Central memory CD8-positive, alpha-beta T cell (primary cell): ENCODE measurements around the gene SEMA5B.
A peak's percentile ranks its signal among the peaks of the same experiment; 100 is the strongest.

ENCODE experiments used
- ATAC-seq: fragments of 150-1000 bp; cut with Tn5 transposase; replicated peaks from 2 replicates; pipeline ENCODE4 v1.10.0; 2022; ENCODE audit warnings: mild to moderate bottlenecking, moderate FRiP score, moderate number of reproducible peaks; ENCODE audit not compliant: poor library complexity, severe bottlenecking; ENCODE audit errors: extremely low read depth
- DNase-seq, 2 donors: peaks; one replicate each; pipeline ENCODE4 v3.0.0; 2021; ENCODE audit warnings: low spot score in 2 of 2
- H3K27ac Mint-ChIP-seq: one replicate; pipeline ENCODE4 v1.8.0; 2022; ENCODE audit warnings: low read depth, mild to moderate bottlenecking, moderate library complexity, mixed read lengths
- H3K27me3 Mint-ChIP-seq: one replicate; pipeline ENCODE4 v1.8.0; 2022; ENCODE audit warnings: mixed read lengths
- H3K36me3 Mint-ChIP-seq: one replicate; pipeline ENCODE4 v1.8.0; 2022; ENCODE audit warnings: mild to moderate bottlenecking, moderate library complexity, mixed read lengths; ENCODE audit not compliant: insufficient read depth
- H3K4me1 Mint-ChIP-seq: one replicate; pipeline ENCODE4 v1.8.0; 2022; ENCODE audit warnings: mixed read lengths
- H3K4me3 Mint-ChIP-seq: one replicate; pipeline ENCODE4 v1.8.0; 2022; ENCODE audit warnings: mild to moderate bottlenecking, moderate library complexity, mixed read lengths
- H3K9me3 Mint-ChIP-seq: one replicate; pipeline ENCODE4 v1.8.0; 2022; ENCODE audit warnings: mixed read lengths

Gene SEMA5B

DNA sequence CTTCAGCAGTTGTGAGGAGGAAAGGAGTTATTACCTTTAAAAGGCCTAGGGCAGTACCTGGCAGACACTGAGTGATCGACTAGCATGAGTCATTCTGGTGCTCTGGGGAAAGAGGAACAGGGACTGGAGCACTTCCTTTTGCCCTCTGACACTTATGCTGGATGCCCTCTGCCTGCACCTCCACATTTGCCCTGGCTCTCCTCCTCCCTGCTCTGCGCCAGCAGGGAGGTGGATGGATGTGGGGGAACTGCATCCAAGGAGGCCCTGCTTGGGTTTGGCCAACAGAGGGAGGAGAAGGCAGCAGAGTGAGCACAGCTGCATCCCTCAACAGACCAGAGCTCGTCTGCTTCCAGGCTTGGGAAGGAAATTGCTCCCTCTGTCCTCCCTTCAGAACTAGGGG is 75.0 kb downstream of the SEMA5B start:
- no peak overlapping the region for H3K4me3 Mint-ChIP-seq
- DNase-seq: no peak
- H3K27ac Mint-ChIP-seq: no peak overlapping the region
- H3K4me1 Mint-ChIP-seq: no peaks in the 10 kb centered on the region
- no peaks in the 10 kb centered on the region for H3K9me3 Mint-ChIP-seq
- H3K36me3 Mint-ChIP-seq: no peaks in the 10 kb centered on the region
- ATAC-seq: no peak
- H3K27me3 Mint-ChIP-seq: peaks cover 21% of the 10 kb centered on the region

GRCh38 chr3:122948408-122948807 is 79.2 kb downstream of the SEMA5B start:
- Mint-ChIP-seq H3K27ac (no peak overlapping the region), H3K36me3 (no peaks in the 10 kb centered on the region), H3K9me3 (no peaks in the 10 kb centered on the region), H3K27me3 (peaks cover 9% of the 10 kb centered on the region), H3K4me1 (peaks cover 8% of the 10 kb centered on the region), H3K4me3 (no peak overlapping the region)
- DNase-seq (no peak), ATAC-seq (no peak)

GRCh38 chr3:122947738-122948137 is 79.8 kb downstream of the SEMA5B start:
- ATAC-seq (no peak), DNase-seq (no peak)
- Mint-ChIP-seq H3K36me3 (no peaks in the 10 kb centered on the region), H3K27ac (no peak overlapping the region), H3K4me3 (no peak overlapping the region), H3K4me1 (peaks cover 8% of the 10 kb centered on the region), H3K27me3 (peaks cover 10% of the 10 kb centered on the region), H3K9me3 (no peaks in the 10 kb centered on the region)

DNA sequence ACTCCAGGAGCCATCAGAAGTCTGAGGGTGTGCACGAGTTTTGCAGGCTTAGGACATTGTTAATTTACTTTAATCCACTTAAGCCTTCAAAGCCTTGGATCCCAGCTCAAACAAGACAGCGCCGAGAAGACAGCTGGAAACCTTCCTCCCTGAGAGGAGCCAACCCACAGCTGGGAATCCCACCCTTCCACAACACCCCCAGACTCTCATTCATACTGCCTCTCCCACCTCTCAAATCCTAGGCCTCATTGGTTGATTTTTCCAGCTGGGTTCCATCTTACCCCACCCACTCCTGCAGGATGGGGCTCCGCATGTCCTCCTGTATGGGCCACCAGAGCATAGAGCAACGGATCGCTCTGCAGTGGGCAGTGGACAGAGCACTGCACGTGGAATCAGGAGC is 80.4 kb downstream of the SEMA5B start:
- H3K4me1 Mint-ChIP-seq: peaks cover 8% of the 10 kb centered on the region
- H3K36me3 Mint-ChIP-seq: no peaks in the 10 kb centered on the region
- no peak overlapping the region for H3K4me3 Mint-ChIP-seq
- H3K27ac Mint-ChIP-seq: no peak overlapping the region
- H3K9me3 Mint-ChIP-seq: no peaks in the 10 kb centered on the region
- peaks cover 10% of the 10 kb centered on the region for H3K27me3 Mint-ChIP-seq
- ATAC-seq: no peak
- no peak for DNase-seq

DNA sequence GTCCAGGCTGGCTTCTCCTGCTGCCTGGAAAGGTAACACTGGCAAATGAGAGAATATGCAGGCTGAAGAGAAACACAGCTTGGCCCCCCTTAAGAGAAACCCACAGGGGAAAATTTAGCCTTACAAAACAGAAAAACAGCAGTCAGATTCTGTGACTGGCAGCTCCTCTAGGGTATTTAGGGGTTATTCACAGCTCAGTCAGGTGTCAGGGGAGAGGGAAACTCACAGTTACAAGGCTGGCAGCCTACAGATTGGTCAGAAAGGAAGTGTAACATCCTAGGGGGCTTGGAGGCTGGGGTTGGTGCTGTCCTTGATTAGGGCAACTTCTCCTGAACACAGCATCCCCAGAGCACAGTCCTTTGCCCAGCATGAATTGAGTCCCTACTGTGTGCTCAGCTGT is 81.4 kb downstream of the SEMA5B start:
- Mint-ChIP-seq H3K27me3 (peaks cover 10% of the 10 kb centered on the region), H3K36me3 (no peaks in the 10 kb centered on the region), H3K27ac (no peak overlapping the region), H3K4me3 (no peak overlapping the region), H3K4me1 (peaks cover 15% of the 10 kb centered on the region), H3K9me3 (no peaks in the 10 kb centered on the region)
- ATAC-seq (no peak), DNase-seq (no peak)

- H3K36me3 Mint-ChIP-seq: no peaks in the 10 kb centered on the region
- DNase-seq: no peak
- peaks cover 21% of the 10 kb centered on the region for H3K4me1 Mint-ChIP-seq
- peaks cover 11% of the 10 kb centered on the region for H3K27me3 Mint-ChIP-seq
- no peak for ATAC-seq
- no peak overlapping the region for H3K4me3 Mint-ChIP-seq
- no peak overlapping the region for H3K27ac Mint-ChIP-seq
- H3K9me3 Mint-ChIP-seq: no peaks in the 10 kb centered on the region
These were observed 82.3 kb downstream of the SEMA5B start for GRCh38 chr3:122945230-122945629.

DNA sequence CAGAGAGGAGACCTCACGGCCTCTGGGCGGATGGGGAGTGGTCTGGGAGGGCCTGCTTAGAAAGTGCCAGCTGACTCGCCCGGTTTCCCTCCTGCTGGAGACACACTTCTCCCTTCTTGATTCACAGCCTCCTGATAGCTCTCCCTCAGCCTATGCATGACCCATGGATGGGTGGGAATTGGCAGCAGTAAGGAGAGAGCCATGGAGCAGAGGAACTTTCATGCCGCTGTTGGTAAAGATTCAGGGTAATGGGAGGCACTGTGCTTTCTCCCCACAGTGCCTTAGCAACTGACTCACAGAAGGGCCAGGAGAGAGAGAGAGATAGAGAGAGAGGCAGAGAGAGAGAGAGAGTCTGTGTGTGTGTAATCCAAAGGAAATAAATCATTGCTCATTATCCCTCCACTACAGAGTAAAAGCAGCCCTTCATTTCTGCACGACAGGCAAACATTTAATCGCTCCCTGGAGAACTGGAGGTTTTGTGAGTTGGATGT is 82.8 kb downstream of the SEMA5B start:
- H3K36me3 Mint-ChIP-seq: no peaks in the 10 kb centered on the region
- no peak overlapping the region for H3K4me3 Mint-ChIP-seq
- no peak for ATAC-seq
- no peak overlapping the region for H3K27ac Mint-ChIP-seq
- DNase-seq: no peak
- no peaks in the 10 kb centered on the region for H3K9me3 Mint-ChIP-seq
- H3K27me3 Mint-ChIP-seq: peaks cover 17% of the 10 kb centered on the region
- peaks cover 21% of the 10 kb centered on the region for H3K4me1 Mint-ChIP-seq

DNA sequence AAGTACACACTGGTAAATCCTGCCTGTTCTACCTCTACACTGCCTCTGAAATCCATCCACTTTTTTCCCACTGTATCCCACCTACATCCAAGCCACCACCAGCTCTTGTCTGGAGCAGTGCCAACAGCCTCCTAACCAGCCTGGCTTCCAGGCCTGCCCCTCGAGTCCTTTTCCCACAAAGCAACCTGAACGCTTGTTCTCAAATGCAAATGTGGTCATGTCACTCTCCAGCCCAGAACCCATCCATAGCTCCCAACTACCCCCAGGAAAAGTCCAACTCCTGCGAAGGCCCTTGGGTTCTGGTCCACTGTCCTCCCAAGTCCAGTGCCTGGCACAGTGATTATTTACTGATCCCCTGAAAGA is 83.8 kb downstream of the SEMA5B start:
- Mint-ChIP-seq H3K27me3 (peaks cover 25% of the 10 kb centered on the region), H3K4me3 (no peak overlapping the region), H3K36me3 (no peaks in the 10 kb centered on the region), H3K9me3 (no peaks in the 10 kb centered on the region), H3K4me1 (peaks cover 21% of the 10 kb centered on the region), H3K27ac (no peak overlapping the region)
- ATAC-seq (no peak), DNase-seq (no peak)

DNA sequence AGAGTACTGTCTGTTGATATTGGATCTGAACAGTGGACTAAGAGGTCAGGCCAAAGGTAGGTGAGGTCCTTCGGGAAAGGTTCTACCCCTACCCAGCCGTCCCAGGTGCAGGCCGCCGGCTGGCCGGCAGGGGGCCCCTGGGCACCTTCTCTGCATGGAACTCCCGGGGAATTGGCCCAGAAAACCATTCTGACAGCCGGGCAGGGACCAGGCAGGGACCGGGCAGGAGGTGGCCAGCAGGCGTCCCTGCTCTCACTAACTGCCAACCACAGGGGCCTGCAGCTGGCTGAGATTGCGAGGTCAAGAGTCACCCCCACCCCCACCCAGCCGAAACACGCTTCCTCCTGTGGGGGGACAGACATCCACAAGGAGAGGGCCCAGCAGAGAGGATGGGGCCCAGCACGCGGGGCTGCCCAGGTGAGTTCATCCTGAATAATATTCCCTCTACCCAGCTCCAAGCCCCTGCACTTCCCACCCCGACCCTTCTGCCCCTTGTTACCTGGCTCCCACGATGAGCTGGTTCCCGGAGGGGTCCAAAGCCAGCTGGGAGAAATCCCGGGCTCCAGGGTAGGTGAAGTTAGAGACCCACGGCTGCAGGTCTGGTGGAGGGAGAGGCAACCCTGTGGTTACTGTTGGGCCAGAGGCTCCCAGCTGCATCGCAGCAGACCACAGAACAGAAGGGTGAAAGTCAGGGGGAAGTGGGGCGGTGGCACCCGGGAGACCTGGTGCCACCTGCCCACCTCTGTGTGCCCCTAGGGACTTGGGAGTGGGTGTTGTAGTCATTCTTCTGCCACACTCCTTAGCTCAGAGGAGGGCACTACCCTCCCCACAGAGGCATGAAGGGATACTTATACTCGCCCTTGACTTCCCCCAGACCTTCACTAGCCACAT is 84.4 kb downstream of the SEMA5B start:
- H3K9me3 Mint-ChIP-seq: no peaks in the 10 kb centered on the region
- no peaks in the 10 kb centered on the region for H3K36me3 Mint-ChIP-seq
- DNase-seq (no peak), ATAC-seq (no peak)
- H3K4me1 Mint-ChIP-seq: peaks cover 21% of the 10 kb centered on the region
- no peak overlapping the region for H3K4me3 Mint-ChIP-seq
- H3K27ac Mint-ChIP-seq: no peak overlapping the region
- peaks cover 25% of the 10 kb centered on the region for H3K27me3 Mint-ChIP-seq

DNA sequence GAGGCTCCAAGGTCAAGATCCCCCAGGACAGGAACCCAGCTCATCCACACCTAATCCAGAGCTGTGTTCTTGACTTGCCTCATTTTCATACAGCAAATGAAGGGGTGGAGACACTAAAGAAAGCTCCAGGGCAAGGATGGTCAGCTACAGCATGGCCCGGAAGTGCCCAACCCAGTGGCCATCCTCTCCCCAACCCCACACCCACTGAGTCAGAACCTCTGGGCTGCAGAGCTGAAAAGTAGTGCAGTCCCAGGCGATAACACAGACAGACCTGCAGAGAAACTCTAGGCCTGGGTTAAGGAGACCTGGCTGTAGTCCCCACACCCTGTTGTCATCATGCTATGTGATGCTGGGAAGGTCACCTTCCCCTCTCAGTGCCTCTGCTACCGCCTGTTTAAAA is 85.3 kb downstream of the SEMA5B start:
- Mint-ChIP-seq H3K36me3 (no peaks in the 10 kb centered on the region), H3K9me3 (no peaks in the 10 kb centered on the region), H3K27me3 (peaks cover 32% of the 10 kb centered on the region), H3K4me3 (no peak overlapping the region), H3K4me1 (peaks cover 25% of the 10 kb centered on the region), H3K27ac (no peak overlapping the region)
- DNase-seq: no peak
- ATAC-seq: no peak

DNA sequence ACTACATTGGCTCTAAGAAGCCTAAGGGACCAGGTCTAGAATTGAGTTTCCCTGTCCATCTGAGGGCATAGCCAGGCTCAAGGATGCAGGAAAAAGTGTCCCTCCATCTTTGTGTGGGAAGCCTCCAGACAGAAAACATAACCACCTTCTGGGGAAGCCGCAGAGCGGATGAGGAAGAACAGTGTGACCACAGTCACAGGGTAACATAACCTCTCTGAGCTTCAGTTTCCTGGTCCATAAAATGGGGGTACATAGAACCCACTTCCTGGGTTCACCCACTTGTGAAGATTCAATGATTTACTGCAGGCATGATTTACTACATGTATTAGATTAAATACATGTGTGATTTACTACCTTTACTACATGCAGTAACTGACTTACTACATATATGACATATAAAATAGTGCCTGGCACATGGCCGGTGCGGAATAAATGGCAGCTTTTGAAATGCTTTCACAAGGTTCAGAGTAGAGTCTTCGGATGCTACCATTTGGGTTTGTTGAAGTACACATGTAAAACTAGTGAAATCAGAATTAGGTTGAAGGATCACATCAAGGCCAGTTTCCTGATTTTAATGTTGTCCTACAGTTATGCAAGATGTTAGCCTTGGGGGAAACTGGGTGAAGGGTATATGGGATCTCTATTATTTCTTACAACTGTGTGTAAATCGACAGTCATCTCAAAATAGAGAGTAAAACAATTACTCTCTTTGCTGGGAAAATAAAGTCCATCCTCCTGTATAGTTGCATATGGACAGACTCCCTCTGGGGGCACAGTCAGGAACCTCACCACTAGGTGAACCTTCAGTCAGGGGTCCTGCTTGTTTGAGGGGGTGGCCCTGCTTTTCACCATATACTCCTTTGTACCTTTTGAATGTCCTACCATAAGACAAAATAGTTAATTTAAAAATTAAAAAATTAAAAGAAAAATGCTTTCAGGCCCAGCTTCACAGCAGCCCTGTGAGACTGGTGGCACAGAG is 86.0 kb downstream of the SEMA5B start:
- no peaks in the 10 kb centered on the region for H3K36me3 Mint-ChIP-seq
- peak in 1 of 2 donors; percentile 31 for DNase-seq
- peak; percentile 91 for ATAC-seq
- H3K4me1 Mint-ChIP-seq: peaks cover 25% of the 10 kb centered on the region
- peaks cover 37% of the 10 kb centered on the region for H3K27me3 Mint-ChIP-seq
- H3K4me3 Mint-ChIP-seq: peak overlapping the region; percentile 32
- no peaks in the 10 kb centered on the region for H3K9me3 Mint-ChIP-seq
- peak overlapping the region; percentile 72 for H3K27ac Mint-ChIP-seq

- Mint-ChIP-seq H3K9me3 (no peaks in the 10 kb centered on the region), H3K27me3 (peaks cover 41% of the 10 kb centered on the region), H3K4me1 (peaks cover 25% of the 10 kb centered on the region), H3K36me3 (no peaks in the 10 kb centered on the region), H3K27ac (peak overlapping the region; percentile 72), H3K4me3 (peak overlapping the region; percentile 32)
- ATAC-seq (no peak), DNase-seq (no peak)
These were observed 86.9 kb downstream of the SEMA5B start for GRCh38 chr3:122940628-122941086.
